ENCODE results near the gene BCL11B.

Gene BCL11B

DNA sequence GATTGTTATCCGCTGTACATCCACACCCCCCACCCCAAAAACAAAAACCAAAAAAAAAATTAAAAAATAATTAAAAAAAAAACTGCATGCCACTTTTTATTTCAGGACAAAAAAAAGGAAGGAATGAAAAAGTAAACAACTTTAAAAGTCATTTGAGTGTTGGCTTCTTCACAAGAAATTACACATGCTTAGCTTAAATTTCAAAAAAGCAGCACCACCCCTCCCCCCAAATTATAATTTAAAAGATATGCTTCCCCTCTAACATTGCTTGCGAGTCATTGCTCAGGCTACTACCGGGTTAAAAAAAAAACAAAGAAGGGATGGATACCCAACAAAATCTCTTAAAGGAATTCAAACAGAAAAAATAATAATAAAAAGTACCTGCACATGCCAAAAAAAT is 98.5 kb downstream of the BCL11B start:
- CTCF ChIA-PET, result no interaction called here
- POLR2A ChIA-PET (ENCODE audit: low non-redundant PET), result no interaction called here
- no peak for TF ChIP-seq CTCF (conservative IDR thresholded peaks at IDR 0.05; ENCODE audit: low read depth)

GRCh38 chr14:99173086-99173485 is 98.9 kb downstream of the BCL11B start:
- POLR2A ChIA-PET (ENCODE audit: low non-redundant PET), result no interaction called here
- no peak overlapping the region for H3K27ac ChIP-seq
- CTCF ChIA-PET, result no interaction called here
- no peak for DNase-seq (ENCODE audit: low spot score)
- TF ChIP-seq CTCF (conservative IDR thresholded peaks at IDR 0.05; ENCODE audit: low read depth), result no peak

More for the DNA sequence above, 98.5 kb downstream of the BCL11B start:
- no peak for DNase-seq (ENCODE audit: low spot score)
- no peak overlapping the region for H3K27ac ChIP-seq

DNA sequence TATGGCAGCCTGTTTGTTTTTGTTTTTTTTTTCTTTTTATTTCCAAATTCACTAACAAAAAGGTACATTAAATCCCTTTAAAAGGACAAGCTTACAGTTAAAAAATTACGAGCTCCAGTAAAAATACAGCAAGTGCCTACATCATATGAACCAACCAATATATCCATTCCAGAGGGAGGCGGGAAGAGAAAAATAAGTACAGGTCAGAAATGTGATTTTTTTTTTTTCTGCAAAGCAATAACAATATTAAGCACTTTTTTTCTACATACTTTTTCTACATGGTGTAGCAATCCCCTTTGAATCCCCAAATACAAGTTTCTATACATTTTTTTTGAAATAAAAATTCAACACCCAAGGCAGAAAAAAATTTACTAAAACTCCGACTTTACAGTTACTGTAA is 100.6 kb downstream of the BCL11B start:
- POLR2A ChIA-PET (ENCODE audit: low non-redundant PET), result no interaction called here
- no peak overlapping the region for H3K27ac ChIP-seq
- DNase-seq (ENCODE audit: low spot score), result no peak
- CTCF ChIA-PET, result interaction anchor here (0.6 kb wide), 1 partner anchor 1913 kb away, joined by 3 read pairs; no protein-coding TSS in a partner anchor
- TF ChIP-seq CTCF (conservative IDR thresholded peaks at IDR 0.05; ENCODE audit: low read depth), result no peak

DNA sequence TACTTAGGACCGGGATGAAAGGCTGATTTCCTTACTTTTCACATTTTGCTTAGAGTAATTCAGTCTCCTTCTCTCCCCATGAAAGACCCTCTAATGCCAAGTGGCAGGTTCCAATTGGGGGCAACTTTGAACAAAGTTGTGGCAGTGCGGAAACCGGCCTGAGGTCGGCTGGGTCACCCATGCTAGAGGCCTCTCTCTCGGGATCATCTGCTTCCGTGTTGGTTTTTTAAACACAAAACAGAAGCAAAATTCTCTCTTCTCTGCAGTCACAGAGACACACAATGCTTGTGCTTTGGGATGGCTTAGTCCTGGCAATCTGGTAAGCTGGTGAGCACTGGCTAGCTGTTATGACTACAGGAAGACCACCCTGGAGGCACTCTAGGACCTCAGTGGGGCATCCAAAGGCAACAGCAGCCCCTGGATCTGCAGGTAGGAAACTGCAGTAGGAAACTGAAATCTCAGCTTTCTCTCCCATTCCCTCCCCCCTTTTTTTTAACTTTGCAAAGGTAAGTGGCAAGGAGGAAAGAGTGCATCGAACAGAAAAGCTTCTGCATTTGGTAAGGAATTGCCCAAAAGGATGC is 102.1 kb downstream of the BCL11B start:
- CTCF ChIA-PET, result no interaction called here
- H3K27ac ChIP-seq, result no peak overlapping the region
- POLR2A ChIA-PET (ENCODE audit: low non-redundant PET), result no interaction called here
- DNase-seq (ENCODE audit: low spot score), result no peak
- TF ChIP-seq CTCF (conservative IDR thresholded peaks at IDR 0.05; ENCODE audit: low read depth), result no peak

DNA sequence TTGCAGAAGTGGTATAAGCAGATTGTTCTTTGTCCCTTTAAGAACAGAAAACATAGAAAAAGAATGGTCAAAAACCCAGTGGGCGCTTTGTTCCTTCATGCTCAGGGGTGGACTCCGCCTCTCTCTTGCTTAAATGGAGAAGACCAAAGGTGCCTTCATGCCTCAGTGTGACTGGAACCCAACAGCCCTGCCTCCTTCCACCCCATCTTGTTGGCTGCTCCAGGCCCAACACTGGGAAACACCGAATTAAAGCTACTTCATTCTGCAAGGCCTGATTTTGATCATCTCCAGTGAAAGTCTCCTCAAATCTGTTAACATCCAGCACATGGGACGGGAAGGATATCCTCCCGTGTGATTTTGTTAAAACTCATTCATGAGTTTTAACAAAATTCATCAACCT is 103.7 kb downstream of the BCL11B start:
- no peak for DNase-seq (ENCODE audit: low spot score)
- H3K27ac ChIP-seq, result no peak overlapping the region
- CTCF ChIA-PET, result interaction anchor here (0.6 kb wide), 1 partner anchor 211 kb away, joined by 4 read pairs; no protein-coding TSS in a partner anchor
- TF ChIP-seq CTCF (conservative IDR thresholded peaks at IDR 0.05; ENCODE audit: low read depth), result no peak
- POLR2A ChIA-PET (ENCODE audit: low non-redundant PET), result no interaction called here

- H3K27ac ChIP-seq, result no peak overlapping the region
- no peak for DNase-seq (ENCODE audit: low spot score)
- no peak for TF ChIP-seq CTCF (conservative IDR thresholded peaks at IDR 0.05; ENCODE audit: low read depth)
- ChIA-PET POLR2A (ENCODE audit: low non-redundant PET) (no interaction called here), CTCF (no interaction called here)
These were observed 105.5 kb downstream of the BCL11B start for GRCh38 chr14:99166506-99166905.
